Measurements from ENCODE around the gene TIFAB.

GRCh38 chr5:135465391-135466122, 13.4 kb upstream of the TIFAB start:
- no peak for TF ChIP-seq CTCF (IDR thresholded peaks at IDR 0.05)
- no peak for TF ChIP-seq POLR2A (IDR thresholded peaks at IDR 0.05)
